CD14-positive monocyte (primary cell): ENCODE results near the gene PEX11A. TPM values are rescaled to one million over a fixed set of nuclear protein-coding genes. Genes with fewer than 3 reads are reported as not detected.

Experiments used
- DNase-seq, 3 donors: peaks; one replicate each; pipeline ENCODE4 v3.0.0-alpha.2; 2011 to 2022
- H2AFZ ChIP-seq: 2 replicates; pipeline ENCODE4 v1.6.0; 2012; ENCODE audit warnings: mild to moderate bottlenecking, low read depth, low read length, inconsistent platforms; ENCODE audit not compliant: insufficient read depth, poor library complexity, severe bottlenecking
- H3K27ac ChIP-seq, 2 donors: 1 replicate in 1 of 2; 2 replicates in 1 of 2; pipeline ENCODE4 v1.5.1; 2012 to 2013; ENCODE audit warnings: low read length in 2 of 2, control low read depth in 1 of 2, inconsistent platforms in 1 of 2, low read depth in 1 of 2, mild to moderate bottlenecking in 1 of 2
- H3K27me3 ChIP-seq, 2 donors: one replicate each; pipeline versions ENCODE4 v1.6.0 to v1.6.1; 2011 to 2013; ENCODE audit warnings: low read length in 2 of 2; ENCODE audit not compliant: control insufficient read depth in 2 of 2, insufficient read depth in 2 of 2
- H3K36me3 ChIP-seq, 2 donors: replicated peaks in 1 of 2; 1 replicate in 1 of 2; 2 replicates in 1 of 2; pipeline versions ENCODE4 v1.5.1 to v1.6.1; 2012 to 2013; ENCODE audit warnings: low read length in 2 of 2, control low read depth in 1 of 2, inconsistent platforms in 1 of 2, mild to moderate bottlenecking in 1 of 2; ENCODE audit not compliant: insufficient read depth in 2 of 2, control insufficient read depth in 1 of 2
- H3K4me1 ChIP-seq, 2 donors: 1 replicate in 1 of 2; 2 replicates in 1 of 2; pipeline versions ENCODE4 v1.5.1 to v1.6.1; 2012 to 2013; ENCODE audit warnings: low read length in 2 of 2, control low read depth in 1 of 2, inconsistent platforms in 1 of 2, mild to moderate bottlenecking in 1 of 2, moderate library complexity in 1 of 2; ENCODE audit not compliant: insufficient read depth in 2 of 2, control insufficient read depth in 1 of 2
- H3K4me2 ChIP-seq: replicated peaks from 2 replicates; pipeline ENCODE3; 2012; ENCODE audit warnings: low read length, moderate library complexity, mild to moderate bottlenecking; ENCODE audit not compliant: poor library complexity, severe bottlenecking; ENCODE audit errors: extremely low read depth
- H3K4me3 ChIP-seq, 3 experiments: fragments of 200-600 bp in 1 of 3; sonication (generic) in 1 of 3; replicated peaks in 1 of 3; 1 replicate in 2 of 3; 2 replicates in 1 of 3; pipeline ENCODE4 v1.5.1; 2011 to 2013; ENCODE audit warnings: low read length in 3 of 3, mild to moderate bottlenecking in 3 of 3, control low read depth in 2 of 3, low read depth in 2 of 3, inconsistent platforms in 1 of 3, moderate library complexity in 1 of 3
- H3K79me2 ChIP-seq: 2 replicates; pipeline ENCODE4 v1.6.0; 2012; ENCODE audit warnings: mild to moderate bottlenecking, control low read depth, inconsistent platforms, low read length, moderate library complexity; ENCODE audit not compliant: insufficient read depth
- H3K9ac ChIP-seq: 2 replicates; pipeline ENCODE4 v1.6.0; 2017; ENCODE audit warnings: low read length, mild to moderate bottlenecking; ENCODE audit not compliant: insufficient read depth, poor library complexity, severe bottlenecking
- H3K9me3 ChIP-seq, 2 donors: replicated peaks in 1 of 2; 1 replicate in 1 of 2; 2 replicates in 1 of 2; pipeline versions ENCODE4 v1.5.1 to v1.6.1; 2012 to 2013; ENCODE audit warnings: low read length in 2 of 2, control low read depth in 1 of 2; ENCODE audit not compliant: control insufficient read depth in 1 of 2, insufficient read depth in 1 of 2
- H4K20me1 ChIP-seq: 2 replicates; pipeline ENCODE4 v1.6.0; 2012; ENCODE audit warnings: mild to moderate bottlenecking, low read length, control low read depth, moderate library complexity; ENCODE audit not compliant: insufficient read depth
- H3K27ac Mint-ChIP-seq, 7 donors: one replicate each; pipeline ENCODE4 v1.8.0; 2020; ENCODE audit warnings: mild to moderate bottlenecking in 7 of 7, mixed read lengths in 7 of 7, moderate library complexity in 6 of 7, inconsistent platforms in 2 of 7
- H3K27me3 Mint-ChIP-seq, 3 donors: one replicate each; pipeline ENCODE4 v1.8.0; 2021 to 2022; ENCODE audit warnings: low read depth in 3 of 3, mild to moderate bottlenecking in 3 of 3, mixed read lengths in 3 of 3, moderate library complexity in 3 of 3, inconsistent platforms in 1 of 3
- H3K36me3 Mint-ChIP-seq, 2 donors: one replicate each; pipeline ENCODE4 v1.8.0; 2020; ENCODE audit warnings: mixed read lengths in 2 of 2, inconsistent platforms in 1 of 2, mild to moderate bottlenecking in 1 of 2
- H3K4me1 Mint-ChIP-seq: one replicate; pipeline ENCODE4 v1.8.0; 2020; ENCODE audit warnings: mild to moderate bottlenecking, mixed read lengths
- H3K4me3 Mint-ChIP-seq, 2 donors: one replicate each; pipeline ENCODE4 v1.8.0; 2020; ENCODE audit warnings: mild to moderate bottlenecking in 2 of 2, mixed read lengths in 2 of 2, moderate library complexity in 1 of 2
- H3K9me3 Mint-ChIP-seq, 7 donors: one replicate each; pipeline ENCODE4 v1.8.0; 2020 to 2022; ENCODE audit warnings: mixed read lengths in 7 of 7, mild to moderate bottlenecking in 6 of 7, moderate library complexity in 6 of 7, inconsistent platforms in 2 of 7
- WGBS: methylation state at CpG from one replicate; pipeline ENCODE4 v1.1.5; 2013; ENCODE audit warnings: missing lambda C conversion rate; ENCODE audit not compliant: insufficient coverage; 5-methylcytosine and 5-hydroxymethylcytosine counted together
- intact Hi-C, 2 donors: fragments of 100-400 bp; cut with micrococcal nuclease; formaldehyde crosslinking; loops; one replicate each; pipeline versions ENCODE4 v1.15.0 to v1.15.1; 2023
- polyA plus RNA-seq, 3 donors: library from polyadenylated mRNA; depleted of rRNA in 1 of 3; unstranded in 2 of 3; stranded (reverse) in 1 of 3; fragments of 300-500 nt in 2 of 3; fragments of >200 nt in 1 of 3; fragmentation: Illumina TruSeq in 2 of 3; gene quantifications; 1 replicate in 2 of 3; 2 replicates in 1 of 3; pipeline ENCODE4 v1.2.3, GENCODE V29; 2012 to 2021
- TF ChIP-seq, protein P1 (sequence below): fragments of 200-600 bp; IDR thresholded peaks from one replicate; pipeline ENCODE4 v1.8.0; 2022; ENCODE audit warnings: antibody characterized with exemption, mild to moderate bottlenecking

The PEX11A gene
- polyA plus RNA-seq, 3 donors, result 0.72 to 0.84 (median 0.75) TPM

DNA sequence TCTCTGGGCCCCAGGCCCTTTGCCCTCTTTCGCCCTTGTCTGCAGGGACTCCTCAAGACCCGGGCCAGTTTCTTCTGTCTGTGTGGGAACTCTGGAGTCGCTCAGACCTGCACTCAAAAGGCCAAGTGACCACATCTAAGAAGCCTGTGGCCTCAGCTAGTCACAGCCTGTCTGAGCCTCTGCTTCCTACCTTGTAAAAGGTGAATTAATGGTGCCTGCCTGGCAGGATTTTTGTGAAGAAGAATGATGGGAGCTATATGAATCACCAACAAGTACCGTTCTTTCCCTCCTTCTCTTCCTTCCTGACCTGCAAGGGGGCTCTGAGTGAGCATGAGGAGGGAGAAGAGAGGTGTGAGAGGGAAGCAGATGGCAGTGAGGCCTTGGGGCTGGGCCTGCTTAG lies 18.9 kb downstream of the PEX11A start:
- intact Hi-C loops, result no loop called here
- Histone ChIP-seq H3K9ac (no peak overlapping the region), H3K4me2 (no peak overlapping the region), H3K36me3 (no peaks in the 10 kb centered on the region), H3K27me3 (no peaks in the 10 kb centered on the region), H3K79me2 (no peaks in the 10 kb centered on the region), H3K27ac (no peak overlapping the region), H2AFZ (no peak overlapping the region), H3K4me1 (no peaks in the 10 kb centered on the region), H3K4me3 (no peak overlapping the region), H3K9me3 (no peaks in the 10 kb centered on the region), H4K20me1 (no peaks in the 10 kb centered on the region)
- no peak overlapping the region for H3K4me3 Mint-ChIP-seq
- H3K27ac Mint-ChIP-seq, result no peak overlapping the region
- TF ChIP-seq, protein P1, sequence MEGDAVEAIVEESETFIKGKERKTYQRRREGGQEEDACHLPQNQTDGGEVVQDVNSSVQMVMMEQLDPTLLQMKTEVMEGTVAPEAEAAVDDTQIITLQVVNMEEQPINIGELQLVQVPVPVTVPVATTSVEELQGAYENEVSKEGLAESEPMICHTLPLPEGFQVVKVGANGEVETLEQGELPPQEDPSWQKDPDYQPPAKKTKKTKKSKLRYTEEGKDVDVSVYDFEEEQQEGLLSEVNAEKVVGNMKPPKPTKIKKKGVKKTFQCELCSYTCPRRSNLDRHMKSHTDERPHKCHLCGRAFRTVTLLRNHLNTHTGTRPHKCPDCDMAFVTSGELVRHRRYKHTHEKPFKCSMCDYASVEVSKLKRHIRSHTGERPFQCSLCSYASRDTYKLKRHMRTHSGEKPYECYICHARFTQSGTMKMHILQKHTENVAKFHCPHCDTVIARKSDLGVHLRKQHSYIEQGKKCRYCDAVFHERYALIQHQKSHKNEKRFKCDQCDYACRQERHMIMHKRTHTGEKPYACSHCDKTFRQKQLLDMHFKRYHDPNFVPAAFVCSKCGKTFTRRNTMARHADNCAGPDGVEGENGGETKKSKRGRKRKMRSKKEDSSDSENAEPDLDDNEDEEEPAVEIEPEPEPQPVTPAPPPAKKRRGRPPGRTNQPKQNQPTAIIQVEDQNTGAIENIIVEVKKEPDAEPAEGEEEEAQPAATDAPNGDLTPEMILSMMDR, result no peak
- peaks cover 0 to 9% (median 6%) of the 10 kb centered on the region in 3 donors for H3K27me3 Mint-ChIP-seq
- DNase-seq, result no peak
- no peaks in the 10 kb centered on the region for H3K4me1 Mint-ChIP-seq
- H3K36me3 Mint-ChIP-seq, result no peaks in the 10 kb centered on the region
- WGBS, result 59% methylated on average over 3 of the region's 4 CpGs
- H3K9me3 Mint-ChIP-seq, result peaks cover 0 to 6% (median 0%) of the 10 kb centered on the region in 7 donors

DNA sequence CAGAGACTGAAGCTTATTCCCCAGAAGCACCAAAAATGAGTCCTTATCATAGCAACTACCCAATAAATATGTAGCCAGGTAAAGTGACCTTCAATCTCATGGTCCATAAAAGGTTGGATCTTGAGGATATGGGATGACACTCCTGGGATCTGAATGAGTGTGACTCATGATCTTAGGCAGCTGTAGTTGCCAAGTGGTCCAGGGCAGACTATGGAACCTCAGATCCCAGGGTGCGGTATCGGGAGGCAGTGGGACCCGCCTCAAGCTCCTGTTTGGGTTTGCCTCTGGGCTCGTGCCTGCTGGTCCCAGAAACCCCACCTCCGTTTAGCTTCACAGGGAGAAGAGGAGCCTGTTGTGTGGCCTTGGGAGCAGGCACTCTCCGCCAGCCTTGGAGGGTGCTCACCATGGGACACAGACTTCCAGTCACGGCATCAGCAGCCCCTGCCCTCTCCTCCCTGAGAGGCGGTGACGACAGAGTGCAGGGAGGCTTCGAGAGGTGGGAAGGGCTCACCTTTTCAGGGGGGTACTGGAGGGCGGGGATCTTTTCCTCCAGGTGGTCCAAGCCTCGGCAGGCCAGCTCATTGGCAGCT lies 19.5 kb downstream of the PEX11A start:
- H3K27ac Mint-ChIP-seq, result no peak overlapping the region
- no peaks in the 10 kb centered on the region for H3K36me3 ChIP-seq
- WGBS, result 93% methylated on average over 10 of the region's 12 CpGs

More for the DNA sequence above, 19.5 kb downstream of the PEX11A start:
- peaks cover 0 to 1% of the 10 kb centered on the region in 2 donors for H3K27me3 ChIP-seq
- Mint-ChIP-seq H3K9me3 (peaks cover 0 to 6% (median 0%) of the 10 kb centered on the region in 7 donors), H3K4me3 (no peak overlapping the region), H3K27me3 (peaks cover 3 to 11% (median 4%) of the 10 kb centered on the region in 3 donors), H3K4me1 (no peaks in the 10 kb centered on the region), H3K36me3 (no peaks in the 10 kb centered on the region)
- H3K27ac ChIP-seq, result no peak overlapping the region
- TF ChIP-seq, protein P1, result no peak
- no peak overlapping the region for H3K4me3 ChIP-seq
- H3K4me2 ChIP-seq, result no peak overlapping the region
- H3K9ac ChIP-seq, result no peak overlapping the region
- no peaks in the 10 kb centered on the region for H3K79me2 ChIP-seq
- intact Hi-C loops, result no loop called here
- H3K9me3 ChIP-seq, result no peaks in the 10 kb centered on the region
- H4K20me1 ChIP-seq, result no peaks in the 10 kb centered on the region
- H3K4me1 ChIP-seq, result no peaks in the 10 kb centered on the region
- H2AFZ ChIP-seq, result no peak overlapping the region
- DNase-seq, result no peak
